D341Med (cell line): ENCODE data around the gene ZNF431.
A peak's percentile ranks its signal among the peaks of the same experiment; 100 is the strongest.
"Not testable (repeated sequence)": the region's sequence is repeated elsewhere in the genome, so short reads cannot be mapped to it uniquely, and the experiment has no call there.

Experiments used
- DNase-seq: peaks from one replicate; pipeline ENCODE4 v3.0.0; 2012; ENCODE audit warnings: low spot score

Gene ZNF431

DNA sequence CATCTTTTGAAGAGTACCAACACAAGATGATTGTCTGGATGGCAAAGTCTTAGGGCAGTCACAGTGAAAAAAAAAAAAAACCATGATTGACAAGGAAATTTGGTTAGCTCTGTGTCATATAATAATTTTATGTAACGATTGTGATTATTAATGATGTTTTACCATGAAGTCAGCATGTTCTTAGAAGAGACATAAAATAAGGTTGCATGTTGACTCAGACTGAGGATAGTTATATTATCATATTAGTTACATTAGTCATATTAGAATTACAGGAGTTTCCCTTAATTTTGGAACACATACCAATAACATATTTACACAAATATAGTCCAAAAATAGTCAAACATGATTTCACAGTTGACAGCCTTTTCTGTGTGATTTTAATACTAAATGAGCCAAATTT lies 5.7 kb downstream of the ZNF431 start:
- no peak for DNase-seq

DNA sequence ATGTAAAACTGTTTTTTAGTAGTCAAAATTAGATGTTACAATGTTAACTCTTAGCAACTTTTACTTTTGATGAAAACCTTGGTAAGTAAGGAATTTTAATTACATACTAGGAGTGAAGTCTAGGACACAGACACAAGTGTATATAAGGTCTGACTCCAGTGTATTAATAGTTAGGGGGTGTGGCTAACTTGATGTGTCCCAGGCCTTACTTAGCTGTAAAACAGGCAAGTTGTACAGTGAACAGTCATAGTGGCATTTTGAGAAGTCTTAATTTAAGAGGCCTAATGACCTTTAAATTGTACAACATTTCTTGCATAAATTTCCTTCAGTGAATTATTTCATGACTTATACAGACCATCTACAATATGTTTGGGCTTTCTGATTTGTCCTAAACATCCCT lies 6.8 kb downstream of the ZNF431 start:
- no peak for DNase-seq

DNA sequence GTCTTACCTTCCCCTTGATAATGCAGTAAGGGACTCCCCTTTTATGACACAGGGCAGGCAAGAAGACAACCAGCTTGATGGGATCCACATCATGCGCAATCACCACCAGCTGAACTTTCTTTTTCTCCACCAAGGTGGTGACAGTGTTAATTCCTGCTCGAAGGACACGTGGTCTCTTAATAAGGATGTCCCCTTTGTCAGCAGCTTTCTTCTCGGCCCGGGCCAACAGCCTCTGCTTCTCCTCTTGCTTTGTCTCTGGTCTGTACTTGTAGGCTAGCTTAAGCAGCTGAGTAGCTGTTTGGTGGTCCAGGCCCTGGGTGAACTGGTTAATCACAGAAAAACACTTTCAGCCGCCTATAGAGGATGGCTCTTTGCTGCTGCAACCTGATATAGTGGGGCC lies 8.0 kb downstream of the ZNF431 start:
- DNase-seq, result no peak

DNA sequence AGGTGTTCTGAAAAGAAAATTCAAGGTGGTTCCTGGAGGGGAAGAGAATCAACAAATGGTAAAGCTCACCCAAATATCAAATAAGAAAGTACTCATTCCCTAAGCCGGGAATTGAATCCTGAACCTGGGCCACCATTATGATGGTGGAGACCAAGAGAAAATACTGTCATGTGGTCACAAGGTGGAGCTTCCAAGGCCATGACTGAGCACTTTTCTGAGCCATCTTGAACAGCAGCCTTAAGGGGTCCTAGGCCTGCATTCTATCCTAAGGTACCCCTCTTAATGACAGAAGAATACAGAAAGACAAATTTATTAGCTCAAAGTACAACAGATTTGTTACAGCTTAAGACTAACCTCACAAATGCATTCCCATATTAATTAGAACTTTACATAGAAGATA lies 9.6 kb downstream of the ZNF431 start:
- no peak for DNase-seq

DNA sequence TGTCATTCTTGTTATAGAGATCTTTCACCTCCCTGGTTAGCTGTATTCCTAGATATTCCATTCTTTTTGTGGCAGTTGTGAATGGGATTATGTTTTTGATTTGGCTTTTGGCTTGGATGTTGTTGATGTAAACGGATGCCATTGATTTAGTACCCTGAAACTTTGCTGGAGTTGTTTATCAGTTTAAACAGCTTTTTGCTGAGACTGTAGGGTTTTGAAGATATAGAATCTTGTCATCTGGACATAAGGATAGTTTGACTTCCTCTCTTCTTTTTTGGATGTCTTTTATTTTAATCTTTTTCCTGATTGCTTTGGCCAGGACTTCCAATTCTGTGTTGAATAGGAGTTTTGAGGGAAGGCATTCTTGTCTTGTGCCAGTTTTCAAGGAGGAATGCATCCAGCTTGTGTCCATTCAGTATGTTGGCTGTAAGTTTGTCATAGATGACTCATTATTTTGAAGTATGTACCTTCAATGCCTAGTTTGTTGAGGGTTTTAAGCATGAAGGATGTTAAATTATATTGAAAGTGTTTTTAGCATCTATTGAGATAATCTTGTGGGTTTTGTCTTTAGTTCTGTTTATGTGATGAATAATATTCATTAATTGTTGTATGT lies 16.8 kb downstream of the ZNF431 start:
- DNase-seq, result no peak

DNA sequence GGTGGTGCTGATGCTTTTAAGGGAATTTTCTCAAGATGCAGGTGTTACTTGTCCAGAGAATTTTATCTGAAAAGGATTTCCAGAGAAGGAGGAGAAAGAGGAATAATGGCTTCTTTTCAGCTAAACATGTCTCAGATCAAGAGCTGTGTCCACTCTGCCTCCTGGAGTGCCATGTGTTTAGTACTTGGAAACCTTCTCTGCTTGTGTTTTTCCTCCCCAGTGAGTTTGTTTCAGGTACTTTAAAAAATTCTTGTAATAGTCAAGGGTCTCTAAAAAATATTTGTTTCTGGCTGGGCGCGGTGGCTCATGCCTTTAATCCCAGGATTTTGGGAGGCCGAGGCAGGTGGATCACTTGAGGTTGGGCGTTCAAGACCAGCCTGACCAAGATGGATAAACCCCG lies 22.7 kb downstream of the ZNF431 start:
- no peak for DNase-seq

DNA sequence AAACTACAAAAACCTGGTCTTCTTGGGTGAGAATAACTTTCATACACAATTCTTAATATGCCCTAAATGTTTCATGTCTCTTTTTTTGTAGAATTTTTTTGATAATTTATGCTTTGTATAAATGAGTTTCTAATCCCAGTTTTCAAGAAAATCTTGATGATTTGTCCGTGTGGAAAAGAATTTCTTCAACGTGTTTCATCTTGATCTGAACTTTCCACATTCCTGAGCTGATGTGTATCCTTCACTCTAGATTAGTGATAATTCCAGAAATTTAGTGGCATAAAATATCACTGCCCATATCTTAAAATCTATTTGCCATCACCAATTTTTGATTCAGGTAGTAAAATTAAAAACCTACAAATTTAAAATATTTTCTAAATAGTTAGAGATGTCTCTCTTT lies 24.6 kb downstream of the ZNF431 start:
- no peak for DNase-seq

DNA sequence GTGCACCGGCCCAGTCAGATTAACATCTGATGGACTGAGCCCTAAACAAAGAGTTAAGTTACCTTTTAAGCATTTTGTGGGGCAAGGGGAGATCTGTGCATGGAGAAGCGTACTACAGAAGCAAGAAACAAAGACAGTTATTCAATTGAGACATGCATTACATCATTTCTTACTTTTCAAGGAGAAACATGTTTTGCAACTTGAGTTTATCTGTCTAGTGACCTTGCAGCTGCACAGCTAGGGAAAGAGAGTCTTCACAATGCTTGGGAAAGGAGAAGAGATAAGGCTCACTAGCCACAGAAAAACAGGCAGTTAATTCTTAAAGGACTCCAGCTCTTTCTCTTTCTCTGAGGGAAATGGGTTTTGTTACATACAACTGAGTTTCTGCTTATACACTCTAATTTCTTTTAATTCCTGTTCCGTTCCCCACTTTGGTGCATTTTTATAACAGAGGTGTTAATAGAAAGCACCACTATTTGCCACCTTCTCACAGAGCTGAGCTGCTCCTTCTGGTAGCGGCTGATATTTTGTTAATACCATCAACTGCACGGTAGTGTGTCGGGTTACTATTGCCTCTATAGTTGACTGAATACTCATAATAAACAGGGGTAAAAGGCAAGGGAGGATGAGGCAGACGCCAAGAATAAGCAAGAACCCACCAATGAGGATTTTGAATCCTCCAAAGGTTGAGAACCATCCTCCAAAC lies 55.9 kb downstream of the ZNF431 start:
- DNase-seq, result no peak

DNA sequence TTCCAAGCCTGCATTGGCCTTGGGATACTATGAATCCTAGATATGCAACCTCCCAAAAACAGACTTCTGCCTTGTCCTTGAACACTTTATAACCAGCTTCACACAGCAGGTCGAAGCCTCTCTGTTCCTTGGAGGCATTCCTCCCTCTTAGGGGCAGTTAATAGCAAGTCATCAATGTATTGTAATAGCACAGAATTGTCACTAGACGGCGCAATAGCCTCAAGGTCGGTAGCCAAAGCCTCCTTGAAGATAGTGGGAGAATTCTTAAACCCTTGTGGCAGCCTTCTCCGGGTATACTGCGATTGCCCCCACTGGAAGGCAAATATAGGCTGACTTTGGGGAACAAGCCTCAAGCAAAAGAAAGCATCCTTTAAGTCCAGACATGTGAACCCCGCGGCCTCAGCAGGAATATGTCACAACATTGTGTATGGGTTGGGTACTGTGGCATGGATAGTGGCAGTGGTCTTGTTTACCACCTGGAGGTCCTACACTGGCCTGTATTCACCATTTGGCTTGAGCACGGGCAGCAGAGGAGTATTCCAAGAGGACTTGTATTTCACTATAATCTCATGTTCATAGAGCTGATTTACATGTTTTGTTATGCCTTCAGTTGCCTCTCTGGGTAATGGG lies 61.1 kb downstream of the ZNF431 start:
- DNase-seq, result peak; percentile 71

DNA sequence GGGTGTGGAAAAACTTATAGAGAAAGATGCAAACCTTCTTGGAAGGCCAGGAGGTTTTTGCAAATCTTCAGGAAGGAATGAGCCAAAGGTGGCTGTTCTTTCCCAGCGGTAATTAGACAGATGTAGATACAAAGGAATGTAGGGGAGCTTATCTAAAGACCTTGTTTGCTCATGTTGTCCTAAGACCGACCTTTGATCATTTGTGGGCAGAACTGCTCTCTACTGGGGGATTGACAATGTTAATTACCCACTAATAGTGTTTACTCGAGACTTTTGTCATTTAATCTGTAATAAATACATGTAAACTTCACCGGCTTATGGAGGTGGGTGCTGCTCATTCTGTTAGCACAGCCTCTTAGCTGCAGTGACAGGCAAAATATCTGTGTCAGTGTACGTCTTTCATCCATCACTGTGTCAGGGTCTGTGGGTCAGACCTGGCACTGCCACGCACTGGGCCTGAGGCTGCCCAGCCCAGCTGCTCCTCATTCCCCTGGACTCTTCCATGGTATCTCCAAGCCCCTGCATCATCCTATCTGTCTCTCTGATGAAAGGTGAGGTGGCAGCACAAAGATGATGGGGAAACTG lies 68.3 kb downstream of the ZNF431 start:
- no peak for DNase-seq

DNA sequence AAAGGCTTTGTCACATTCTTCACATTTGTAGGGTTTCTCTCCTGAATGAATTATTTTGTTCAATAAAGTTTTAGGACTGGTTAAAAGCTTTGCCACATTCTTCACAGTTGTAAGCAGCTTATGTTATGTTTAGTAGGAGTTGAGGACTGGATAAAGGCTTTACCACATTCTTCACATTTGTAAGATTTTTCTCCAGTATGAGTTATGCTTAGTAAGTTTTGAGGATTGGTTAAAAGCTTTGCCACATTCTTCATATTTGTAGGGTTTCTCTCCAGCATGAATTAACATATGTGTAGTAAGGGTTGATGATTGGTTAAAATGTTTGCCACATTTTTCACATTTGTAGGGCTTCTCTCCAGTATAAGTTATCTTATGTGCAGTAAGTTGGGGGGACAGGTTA lies 79.9 kb downstream of the ZNF431 start:
- no peak for DNase-seq

DNA sequence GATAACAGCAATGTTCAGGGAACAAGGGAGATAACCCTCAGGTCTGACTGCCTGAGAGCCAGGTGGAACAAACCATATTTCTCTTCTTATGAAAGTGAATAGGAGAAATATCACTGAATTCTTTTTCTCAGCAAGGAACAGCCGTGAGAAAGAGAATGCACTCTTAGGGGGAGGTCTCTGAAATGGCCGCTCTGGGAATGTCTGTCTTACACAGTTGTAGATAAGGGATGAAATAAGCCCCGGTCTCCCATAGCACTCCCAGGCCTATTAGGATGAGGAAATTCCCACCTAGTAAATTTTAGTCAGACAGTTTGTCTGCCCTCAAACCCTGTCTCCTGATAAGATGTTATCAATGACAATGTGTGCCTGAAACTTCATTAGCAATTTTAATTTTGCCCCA lies 88.1 kb downstream of the ZNF431 start:
- not testable (repeated sequence) for DNase-seq

DNA sequence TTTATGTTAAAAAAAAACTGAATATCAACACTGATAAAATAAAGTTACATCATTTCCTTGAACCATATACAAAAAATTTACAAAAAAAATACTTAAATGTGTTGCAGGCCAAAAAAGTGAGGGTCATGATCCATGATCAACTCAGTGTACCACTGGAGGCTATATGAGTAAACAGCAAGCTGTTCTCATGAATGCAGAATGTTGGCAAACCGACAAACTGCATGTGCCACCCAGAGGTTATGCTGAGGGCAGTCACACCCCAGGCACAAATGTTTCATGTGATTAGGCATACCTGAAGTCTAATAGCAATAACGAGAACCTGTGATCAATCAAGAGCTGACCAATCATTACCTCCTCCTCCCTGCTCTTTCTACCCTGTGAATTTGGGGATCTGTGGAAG lies 91.9 kb downstream of the ZNF431 start:
- no peak for DNase-seq

DNA sequence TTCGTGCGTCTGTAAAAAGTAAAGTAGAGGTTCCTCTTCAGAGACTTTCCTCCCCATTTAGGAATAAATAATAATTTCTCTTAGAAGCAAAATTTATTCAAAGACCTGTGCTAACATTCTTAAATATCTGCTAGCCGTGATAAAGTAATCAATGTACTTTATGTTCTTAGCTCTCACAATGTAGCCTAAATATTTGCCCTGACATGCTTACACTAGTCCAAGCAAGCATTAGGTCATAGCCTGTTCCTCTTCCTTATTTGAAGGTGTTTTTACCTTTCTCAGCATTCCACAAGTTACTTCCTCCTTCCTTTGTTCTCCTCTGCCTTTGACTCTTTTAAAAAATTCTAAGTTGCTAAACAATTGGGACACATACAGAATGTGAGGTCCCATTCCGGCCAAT lies 94.9 kb downstream of the ZNF431 start:
- DNase-seq, result not testable (repeated sequence)

DNA sequence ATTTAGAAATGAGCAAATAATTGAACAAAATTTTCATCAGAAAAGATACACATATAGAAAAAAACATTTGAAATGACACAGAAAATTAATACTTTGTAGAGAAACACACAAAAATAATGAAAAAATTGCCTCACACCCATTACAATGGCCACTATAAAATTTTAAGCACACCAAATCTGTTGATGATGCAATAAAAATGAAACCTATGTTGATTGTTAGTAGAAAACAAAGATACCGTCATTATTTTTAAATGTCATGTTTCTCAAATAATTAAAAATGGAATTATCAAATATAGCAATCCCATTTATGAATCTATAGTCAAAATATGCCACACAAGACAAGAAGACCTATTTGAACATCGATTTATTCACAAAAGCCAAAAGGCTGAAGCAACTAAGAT lies 96.8 kb downstream of the ZNF431 start:
- DNase-seq, result no peak
